Naive B cell (primary cell): Measurements from ENCODE around the gene ENO2. TPM values are rescaled to one million over a fixed set of nuclear protein-coding genes. Genes with fewer than 3 reads are reported as not detected.
A peak's percentile ranks its signal among the peaks of the same experiment; 100 is the strongest.

Experiments
- ATAC-seq, 2 donors: fragments of 150-1000 bp; cut with Tn5 transposase; 2 replicates each; pipeline ENCODE4 v1.10.0; 2021; ENCODE audit warnings: low read depth in 2 of 2, mild to moderate bottlenecking in 2 of 2, moderate library complexity in 2 of 2
- DNase-seq: peaks from one replicate; pipeline ENCODE4 v3.0.0; 2022
- H3K27ac Mint-ChIP-seq, 6 donors: one replicate each; pipeline ENCODE4 v1.8.0; 2020 to 2022; ENCODE audit warnings: mild to moderate bottlenecking in 6 of 6, mixed read lengths in 6 of 6, moderate library complexity in 5 of 6, inconsistent platforms in 2 of 6
- H3K27me3 Mint-ChIP-seq, 3 donors: one replicate each; pipeline ENCODE4 v1.8.0; 2021 to 2022; ENCODE audit warnings: mixed read lengths in 3 of 3, mild to moderate bottlenecking in 1 of 3
- H3K36me3 Mint-ChIP-seq, 2 donors: one replicate each; pipeline ENCODE4 v1.8.0; 2020 to 2022; ENCODE audit warnings: mixed read lengths in 2 of 2, inconsistent platforms in 1 of 2, mild to moderate bottlenecking in 1 of 2
- H3K4me1 Mint-ChIP-seq, 3 donors: one replicate each; pipeline ENCODE4 v1.8.0; 2020 to 2022; ENCODE audit warnings: mixed read lengths in 3 of 3, inconsistent platforms in 1 of 3, mild to moderate bottlenecking in 1 of 3, moderate library complexity in 1 of 3
- H3K4me3 Mint-ChIP-seq, 8 donors: one replicate each; pipeline ENCODE4 v1.8.0; 2020 to 2022; ENCODE audit warnings: mild to moderate bottlenecking in 8 of 8, mixed read lengths in 8 of 8, moderate library complexity in 8 of 8, inconsistent platforms in 2 of 8
- H3K9me3 Mint-ChIP-seq, 7 donors: one replicate each; pipeline ENCODE4 v1.8.0; 2020 to 2022; ENCODE audit warnings: mixed read lengths in 7 of 7, mild to moderate bottlenecking in 5 of 7, inconsistent platforms in 2 of 7, moderate library complexity in 1 of 7
- polyA plus RNA-seq, 6 donors: library from polyadenylated mRNA; unstranded; fragments of 300-500 nt; fragmentation: Illumina TruSeq; gene quantifications; one replicate each; pipeline ENCODE4 v1.2.3, GENCODE V29; 2021; ENCODE audit warnings: low read depth in 6 of 6

The ENO2 gene
- polyA plus RNA-seq, 6 donors from 2014 or later, result 3.8 to 8.4 (median 5.9) TPM

- Mint-ChIP-seq H3K27ac (peak overlapping the region; percentile 87 to 98 (median 96)), H3K4me1 (peaks cover 32 to 49% (median 46%) of the 10 kb centered on the region in 3 donors), H3K9me3 (no peaks in the 10 kb centered on the region), H3K27me3 (no peaks in the 10 kb centered on the region), H3K36me3 (peaks cover 0 to 3% of the 10 kb centered on the region in 2 donors), H3K4me3 (peak overlapping the region; percentile 77 to 93 (median 87))
- DNase-seq (no peak), ATAC-seq (peak; percentile 3 to 15)
Observed at GRCh38 chr12:6936636-6937480, 22.5 kb downstream of the ENO2 start.

DNA sequence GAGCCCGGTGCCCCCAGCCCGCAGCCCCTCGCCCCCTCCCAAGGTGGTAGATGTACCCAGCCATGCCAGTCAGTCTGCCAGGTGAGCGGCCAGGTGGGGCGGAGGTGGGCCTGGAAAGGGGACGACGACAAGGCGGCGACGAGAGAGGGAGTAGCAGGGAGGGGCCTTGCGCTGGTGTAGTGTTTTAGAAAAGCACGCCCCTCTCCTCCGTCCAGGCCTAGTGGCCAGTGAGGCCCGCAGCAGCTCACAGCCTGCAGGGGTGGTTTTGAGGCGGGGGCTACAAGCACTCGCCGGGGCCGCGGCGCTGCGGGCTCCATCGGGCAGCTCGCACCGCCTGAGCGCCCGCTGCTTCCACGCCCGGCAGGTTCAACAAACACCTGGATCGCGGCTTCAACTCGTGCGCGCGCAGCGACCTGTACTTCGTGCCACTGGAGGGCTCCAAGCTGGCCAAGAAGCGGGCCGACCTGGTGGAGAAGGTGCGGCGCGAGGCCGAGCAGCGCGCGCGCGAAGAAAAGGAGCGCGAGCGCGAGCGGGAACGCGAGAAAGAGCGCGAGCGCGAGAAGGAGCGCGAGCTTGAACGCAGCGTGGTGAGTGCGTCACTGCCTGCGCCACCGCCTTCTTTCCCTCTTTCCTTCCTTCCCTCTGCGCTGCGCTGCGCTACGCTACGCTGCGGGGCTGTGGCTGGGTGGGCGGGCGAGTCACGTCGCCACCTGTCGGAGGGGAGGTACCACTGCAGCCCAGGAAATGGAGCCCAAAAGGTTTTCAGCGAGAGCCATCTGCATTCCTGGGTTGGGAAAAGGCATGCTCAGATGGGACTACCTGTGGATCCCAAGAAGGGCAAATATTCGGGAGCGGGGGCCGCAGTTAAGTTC, 23.3 kb downstream of the ENO2 start:
- Mint-ChIP-seq H3K27me3 (no peaks in the 10 kb centered on the region), H3K9me3 (no peaks in the 10 kb centered on the region), H3K4me1 (peaks cover 35 to 57% (median 47%) of the 10 kb centered on the region in 3 donors), H3K36me3 (peaks cover 0 to 3% of the 10 kb centered on the region in 2 donors), H3K4me3 (peak overlapping the region; percentile 77 to 93 (median 87)), H3K27ac (peak overlapping the region; percentile 87 to 98 (median 96))
- ATAC-seq (peak; percentile 94 to 96), DNase-seq (peak; percentile 92)

DNA sequence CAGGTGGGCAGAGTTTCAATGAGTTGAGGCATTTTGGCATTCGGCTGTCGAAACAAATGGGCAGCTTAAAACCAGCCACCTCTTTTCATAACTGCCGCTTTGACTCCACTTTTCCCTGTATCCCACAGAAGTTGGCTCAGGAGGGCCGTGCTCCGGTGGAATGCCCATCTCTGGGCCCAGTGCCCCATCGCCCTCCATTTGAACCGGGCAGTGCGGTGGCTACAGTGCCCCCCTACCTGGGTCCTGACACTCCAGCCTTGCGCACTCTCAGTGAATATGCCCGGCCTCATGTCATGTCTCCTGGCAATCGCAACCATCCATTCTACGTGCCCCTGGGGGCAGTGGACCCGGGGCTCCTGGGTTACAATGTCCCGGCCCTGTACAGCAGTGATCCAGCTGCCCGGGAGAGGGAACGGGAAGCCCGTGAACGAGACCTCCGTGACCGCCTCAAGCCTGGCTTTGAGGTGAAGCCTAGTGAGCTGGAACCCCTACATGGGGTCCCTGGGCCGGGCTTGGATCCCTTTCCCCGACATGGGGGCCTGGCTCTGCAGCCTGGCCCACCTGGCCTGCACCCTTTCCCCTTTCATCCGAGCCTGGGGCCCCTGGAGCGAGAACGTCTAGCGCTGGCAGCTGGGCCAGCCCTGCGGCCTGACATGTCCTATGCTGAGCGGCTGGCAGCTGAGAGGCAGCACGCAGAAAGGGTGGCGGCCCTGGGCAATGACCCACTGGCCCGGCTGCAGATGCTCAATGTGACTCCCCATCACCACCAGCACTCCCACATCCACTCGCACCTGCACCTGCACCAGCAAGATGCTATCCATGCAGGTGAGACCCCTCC, 24.2 kb downstream of the ENO2 start:
- no peak for DNase-seq
- Mint-ChIP-seq H3K9me3 (no peaks in the 10 kb centered on the region), H3K4me1 (peaks cover 38 to 66% (median 56%) of the 10 kb centered on the region in 3 donors), H3K4me3 (peak overlapping the region in 6 of 8 donors; percentile 77 to 93 (median 90)), H3K27me3 (no peaks in the 10 kb centered on the region), H3K27ac (peak overlapping the region; percentile 84 to 97 (median 92)), H3K36me3 (peaks cover 0 to 3% of the 10 kb centered on the region in 2 donors)
- no peak for ATAC-seq

GRCh38 chr12:6939191-6939540, 24.8 kb downstream of the ENO2 start:
- H3K4me3 Mint-ChIP-seq, result peak overlapping the region in 5 of 8 donors; percentile 37 to 70 (median 63)

DNA sequence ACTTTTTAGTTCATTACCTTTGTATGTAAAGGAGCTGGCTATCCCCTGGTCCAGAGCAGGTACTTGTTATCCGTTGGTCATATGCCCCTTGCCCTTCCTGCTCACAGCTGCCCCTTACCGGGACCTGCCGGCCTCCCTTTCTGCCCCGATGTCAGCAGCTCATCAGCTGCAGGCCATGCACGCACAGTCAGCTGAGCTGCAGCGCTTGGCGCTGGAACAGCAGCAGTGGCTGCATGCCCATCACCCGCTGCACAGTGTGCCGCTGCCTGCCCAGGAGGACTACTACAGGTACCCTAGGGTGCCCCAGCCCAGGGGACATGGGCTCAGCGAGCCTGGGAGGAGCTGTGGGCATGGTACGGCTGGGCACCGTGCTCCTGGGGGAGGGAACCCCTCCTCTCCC, 26.9 kb downstream of the ENO2 start:
- Mint-ChIP-seq H3K9me3 (no peaks in the 10 kb centered on the region), H3K27ac (peak overlapping the region in 1 of 6 donors; percentile 24), H3K4me1 (peaks cover 47 to 68% (median 67%) of the 10 kb centered on the region in 3 donors), H3K27me3 (no peaks in the 10 kb centered on the region), H3K4me3 (peak overlapping the region in 2 of 8 donors; percentile 40 to 66), H3K36me3 (no peaks in the 10 kb centered on the region)
- DNase-seq, result no peak
- no peak for ATAC-seq

More at GRCh38 chr12:6939191-6939540, 24.8 kb downstream of the ENO2 start:
- no peak for ATAC-seq
- Mint-ChIP-seq H3K9me3 (no peaks in the 10 kb centered on the region), H3K27me3 (no peaks in the 10 kb centered on the region), H3K27ac (peak overlapping the region; percentile 79 to 95 (median 86)), H3K4me1 (peaks cover 44 to 66% (median 60%) of the 10 kb centered on the region in 3 donors), H3K36me3 (peaks cover 0 to 3% of the 10 kb centered on the region in 2 donors)
- no peak for DNase-seq

DNA sequence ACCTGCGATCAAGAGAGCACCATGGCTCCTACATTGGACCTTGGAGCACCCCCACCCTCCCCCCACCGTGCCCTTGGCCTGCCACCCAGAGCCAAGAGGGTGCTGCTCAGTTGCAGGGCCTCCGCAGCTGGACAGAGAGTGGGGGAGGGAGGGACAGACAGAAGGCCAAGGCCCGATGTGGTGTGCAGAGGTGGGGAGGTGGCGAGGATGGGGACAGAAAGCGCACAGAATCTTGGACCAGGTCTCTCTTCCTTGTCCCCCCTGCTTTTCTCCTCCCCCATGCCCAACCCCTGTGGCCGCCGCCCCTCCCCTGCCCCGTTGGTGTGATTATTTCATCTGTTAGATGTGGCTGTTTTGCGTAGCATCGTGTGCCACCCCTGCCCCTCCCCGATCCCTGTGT, 27.4 kb downstream of the ENO2 start:
- peak overlapping the region in 1 of 6 donors; percentile 99 for H3K27ac Mint-ChIP-seq
- no peaks in the 10 kb centered on the region for H3K27me3 Mint-ChIP-seq
- ATAC-seq, result no peak
- peaks cover 47 to 68% (median 67%) of the 10 kb centered on the region in 3 donors for H3K4me1 Mint-ChIP-seq
- no peaks in the 10 kb centered on the region for H3K9me3 Mint-ChIP-seq
- no peaks in the 10 kb centered on the region for H3K36me3 Mint-ChIP-seq
- H3K4me3 Mint-ChIP-seq, result no peak overlapping the region
- DNase-seq, result no peak

GRCh38 chr12:6942331-6942665, 27.9 kb downstream of the ENO2 start:
- Mint-ChIP-seq H3K4me3 (peak overlapping the region in 4 of 8 donors; percentile 32 to 98 (median 66)), H3K4me1 (peaks cover 48 to 71% (median 68%) of the 10 kb centered on the region in 3 donors), H3K36me3 (no peaks in the 10 kb centered on the region)

GRCh38 chr12:6943389-6943721, 29.0 kb downstream of the ENO2 start:
- Mint-ChIP-seq H3K4me3 (peak overlapping the region; percentile 90 to 98 (median 96)), H3K9me3 (no peaks in the 10 kb centered on the region), H3K36me3 (no peaks in the 10 kb centered on the region), H3K27ac (peak overlapping the region; percentile 99 to 100 (median 99)), H3K27me3 (no peaks in the 10 kb centered on the region), H3K4me1 (peaks cover 54 to 77% (median 72%) of the 10 kb centered on the region in 3 donors)
- peak; percentile 85 for DNase-seq
- peak; percentile 57 for ATAC-seq

More at GRCh38 chr12:6942331-6942665, 27.9 kb downstream of the ENO2 start:
- Mint-ChIP-seq H3K9me3 (no peaks in the 10 kb centered on the region), H3K27me3 (no peaks in the 10 kb centered on the region), H3K27ac (peak overlapping the region in 4 of 6 donors; percentile 27 to 100 (median 99))
- DNase-seq, result no peak
- no peak for ATAC-seq

DNA sequence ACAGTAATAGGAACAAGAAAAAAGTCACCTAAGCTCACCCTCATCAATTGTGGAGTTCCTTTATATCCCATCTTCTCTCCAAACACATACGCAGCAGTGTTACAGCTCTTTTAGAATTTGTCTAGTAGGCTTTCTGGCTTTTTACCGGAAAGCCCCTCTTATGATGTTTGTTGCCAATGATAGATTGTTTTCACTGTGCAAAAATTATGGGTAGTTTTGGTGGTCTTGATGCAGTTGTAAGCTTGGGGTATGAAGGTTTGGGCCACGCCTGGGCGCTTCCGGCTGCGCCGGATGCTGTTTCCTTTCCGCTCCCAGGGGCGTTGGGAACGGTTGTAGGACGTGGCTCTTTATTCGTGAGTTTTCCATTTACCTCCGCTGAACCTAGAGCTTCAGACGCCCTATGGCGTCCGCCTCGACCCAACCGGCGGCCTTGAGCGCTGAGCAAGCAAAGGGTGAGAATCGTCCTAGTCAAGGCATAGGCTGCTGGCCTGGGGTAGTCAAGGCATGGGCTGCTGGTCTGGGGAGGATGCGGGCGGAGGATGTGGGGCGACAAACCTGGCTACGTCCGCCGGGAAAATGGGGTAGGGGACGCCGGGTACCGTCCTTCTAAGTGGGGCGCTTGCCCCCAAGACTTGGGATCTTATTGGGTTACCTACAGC, 29.5 kb downstream of the ENO2 start, which contains the start of the genes C12orf57 and RNU7-1:
Gene C12orf57 (plus strand): TSS at position 301 of the 659 bp plus-strand sequence. CDS start 100 bp downstream, at position 401.
Gene RNU7-1 (plus strand): TSS at position 95 of the 659 bp plus-strand sequence.
- peak; percentile 85 for DNase-seq
- Mint-ChIP-seq H3K27me3 (no peaks in the 10 kb centered on the region), H3K9me3 (no peaks in the 10 kb centered on the region), H3K4me1 (peaks cover 58 to 81% (median 77%) of the 10 kb centered on the region in 3 donors), H3K36me3 (no peaks in the 10 kb centered on the region), H3K27ac (peak within 1 kb of the TSS; percentile 99 to 100 (median 99)), H3K4me3 (peak within 1 kb of the TSS; percentile 90 to 98 (median 96))
- peak; percentile 63 to 65 for ATAC-seq

GRCh38 chr12:6944381-6945186, 30.2 kb downstream of the ENO2 start:
- Mint-ChIP-seq H3K36me3 (no peaks in the 10 kb centered on the region), H3K27ac (peak overlapping the region; percentile 99 to 100 (median 99)), H3K9me3 (no peaks in the 10 kb centered on the region), H3K27me3 (no peaks in the 10 kb centered on the region), H3K4me3 (peak overlapping the region; percentile 90 to 98 (median 96)), H3K4me1 (peaks cover 58 to 81% (median 78%) of the 10 kb centered on the region in 3 donors)
- ATAC-seq, result peak; percentile 41 to 43
- peak; percentile 81 for DNase-seq

GRCh38 chr12:6945613-6946012, 31.2 kb downstream of the ENO2 start:
- Mint-ChIP-seq H3K27me3 (no peaks in the 10 kb centered on the region), H3K4me1 (peaks cover 63 to 84% (median 84%) of the 10 kb centered on the region in 3 donors), H3K4me3 (peak overlapping the region; percentile 83 to 98 (median 96)), H3K27ac (peak overlapping the region in 4 of 6 donors; percentile 95 to 100 (median 98)), H3K9me3 (no peaks in the 10 kb centered on the region), H3K36me3 (no peaks in the 10 kb centered on the region)
- no peak for DNase-seq
- no peak for ATAC-seq
